ENCODE measurements around the gene SRXN1.

The SRXN1 gene

DNA sequence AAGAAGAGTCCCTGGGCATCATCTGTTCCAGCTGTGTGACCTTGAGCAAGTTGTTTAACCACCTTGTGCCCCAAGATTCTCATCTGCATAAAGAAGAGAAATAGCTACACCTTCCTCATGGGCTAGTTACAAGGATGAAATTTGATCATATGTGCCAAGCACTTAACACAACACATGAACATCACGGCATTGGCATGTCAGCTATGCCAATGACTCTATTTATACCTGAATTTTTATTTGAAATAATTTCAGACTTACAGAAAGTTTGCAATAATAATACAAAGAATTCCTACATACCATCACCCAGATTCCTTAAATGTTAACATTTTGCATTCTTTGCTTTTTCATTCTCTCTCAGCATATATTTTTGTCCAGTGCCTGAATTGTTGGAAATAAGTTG lies 21.9 kb downstream of the SRXN1 start:
- Histone ChIP-seq H3K4me1 (ENCODE audit: low read length) (no peaks in the 10 kb centered on the region), H3K9me3 (replicated peaks; ENCODE audit: insufficient read depth, low read length) (no peaks in the 10 kb centered on the region), H3F3A (ENCODE audit: insufficient read depth, low read length) (no peaks in the 10 kb centered on the region), H3K9me2 (replicated peaks; ENCODE audit: insufficient read depth, low read length) (no peaks in the 10 kb centered on the region), H3K27me3 (replicated peaks; ENCODE audit: insufficient read depth, low read length) (0 out of 2 replicates have a peak, but pooled peaks cover 9% of the 10 kb centered on the region), H3K27ac (ENCODE audit: low read length) (no peak overlapping the region), H3K36me3 (replicated peaks; ENCODE audit: insufficient read depth, low read length) (no peaks in the 10 kb centered on the region), H2AFZ (ENCODE audit: low read length) (no peak overlapping the region), H3K79me2 (ENCODE audit: low read length) (no peaks in the 10 kb centered on the region), H3K4me2 (ENCODE audit: low read depth, low read length) (no peak overlapping the region), H4K20me1 (ENCODE audit: insufficient read depth, low read length) (no peaks in the 10 kb centered on the region), H3K9ac (ENCODE audit: low read length) (no peak overlapping the region), H3K4me3 (ENCODE audit: low read length) (no peak overlapping the region)
- no peak for DNase-seq
- no peak for TF ChIP-seq EZH2phosphoT487 (IDR thresholded peaks at IDR 0.05; ENCODE audit: low read length)
- TF ChIP-seq, protein P1, sequence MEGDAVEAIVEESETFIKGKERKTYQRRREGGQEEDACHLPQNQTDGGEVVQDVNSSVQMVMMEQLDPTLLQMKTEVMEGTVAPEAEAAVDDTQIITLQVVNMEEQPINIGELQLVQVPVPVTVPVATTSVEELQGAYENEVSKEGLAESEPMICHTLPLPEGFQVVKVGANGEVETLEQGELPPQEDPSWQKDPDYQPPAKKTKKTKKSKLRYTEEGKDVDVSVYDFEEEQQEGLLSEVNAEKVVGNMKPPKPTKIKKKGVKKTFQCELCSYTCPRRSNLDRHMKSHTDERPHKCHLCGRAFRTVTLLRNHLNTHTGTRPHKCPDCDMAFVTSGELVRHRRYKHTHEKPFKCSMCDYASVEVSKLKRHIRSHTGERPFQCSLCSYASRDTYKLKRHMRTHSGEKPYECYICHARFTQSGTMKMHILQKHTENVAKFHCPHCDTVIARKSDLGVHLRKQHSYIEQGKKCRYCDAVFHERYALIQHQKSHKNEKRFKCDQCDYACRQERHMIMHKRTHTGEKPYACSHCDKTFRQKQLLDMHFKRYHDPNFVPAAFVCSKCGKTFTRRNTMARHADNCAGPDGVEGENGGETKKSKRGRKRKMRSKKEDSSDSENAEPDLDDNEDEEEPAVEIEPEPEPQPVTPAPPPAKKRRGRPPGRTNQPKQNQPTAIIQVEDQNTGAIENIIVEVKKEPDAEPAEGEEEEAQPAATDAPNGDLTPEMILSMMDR (IDR thresholded peaks at IDR 0.05; ENCODE audit: low read length): no peak
- no peak for TF ChIP-seq EZH2 (optimal IDR thresholded peaks at IDR 0.05; ENCODE audit: low read depth, low read length)

DNA sequence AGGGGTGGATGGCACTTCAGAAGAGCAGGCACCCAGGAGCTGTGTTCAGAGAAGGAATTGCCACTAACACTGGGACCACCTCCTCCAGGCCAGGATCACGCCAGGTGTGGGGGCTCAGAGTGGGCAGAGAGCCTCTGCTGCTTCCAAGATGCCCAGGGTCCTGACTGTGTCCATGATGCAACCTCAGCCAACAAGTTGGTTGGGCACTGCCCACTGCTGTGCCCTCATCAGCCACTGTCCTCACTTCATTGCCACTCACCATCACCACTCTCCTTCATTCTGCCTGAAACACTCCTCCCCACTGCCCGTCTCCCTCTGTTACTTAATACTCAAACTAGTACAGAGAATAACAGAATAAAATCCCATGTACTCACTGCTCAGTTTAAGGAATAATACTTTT lies 26.4 kb downstream of the SRXN1 start:
- Histone ChIP-seq H3K27me3 (replicated peaks; ENCODE audit: insufficient read depth, low read length) (0 out of 2 replicates have a peak, but pooled peaks cover 9% of the 10 kb centered on the region), H2AFZ (ENCODE audit: low read length) (no peak overlapping the region), H3K36me3 (replicated peaks; ENCODE audit: insufficient read depth, low read length) (no peaks in the 10 kb centered on the region), H3F3A (ENCODE audit: insufficient read depth, low read length) (no peaks in the 10 kb centered on the region), H3K9me2 (replicated peaks; ENCODE audit: insufficient read depth, low read length) (no peaks in the 10 kb centered on the region), H3K4me3 (ENCODE audit: low read length) (no peak overlapping the region), H3K4me2 (ENCODE audit: low read depth, low read length) (no peak overlapping the region), H4K20me1 (ENCODE audit: insufficient read depth, low read length) (no peaks in the 10 kb centered on the region), H3K9ac (ENCODE audit: low read length) (no peak overlapping the region), H3K27ac (ENCODE audit: low read length) (no peak overlapping the region), H3K9me3 (replicated peaks; ENCODE audit: insufficient read depth, low read length) (no peaks in the 10 kb centered on the region), H3K4me1 (ENCODE audit: low read length) (no peaks in the 10 kb centered on the region), H3K79me2 (ENCODE audit: low read length) (no peaks in the 10 kb centered on the region)
- no peak for DNase-seq
- no peak for TF ChIP-seq EZH2phosphoT487 (IDR thresholded peaks at IDR 0.05; ENCODE audit: low read length)
- no peak for TF ChIP-seq EZH2 (optimal IDR thresholded peaks at IDR 0.05; ENCODE audit: low read depth, low read length)
- TF ChIP-seq, protein P1 (IDR thresholded peaks at IDR 0.05; ENCODE audit: low read length): no peak

DNA sequence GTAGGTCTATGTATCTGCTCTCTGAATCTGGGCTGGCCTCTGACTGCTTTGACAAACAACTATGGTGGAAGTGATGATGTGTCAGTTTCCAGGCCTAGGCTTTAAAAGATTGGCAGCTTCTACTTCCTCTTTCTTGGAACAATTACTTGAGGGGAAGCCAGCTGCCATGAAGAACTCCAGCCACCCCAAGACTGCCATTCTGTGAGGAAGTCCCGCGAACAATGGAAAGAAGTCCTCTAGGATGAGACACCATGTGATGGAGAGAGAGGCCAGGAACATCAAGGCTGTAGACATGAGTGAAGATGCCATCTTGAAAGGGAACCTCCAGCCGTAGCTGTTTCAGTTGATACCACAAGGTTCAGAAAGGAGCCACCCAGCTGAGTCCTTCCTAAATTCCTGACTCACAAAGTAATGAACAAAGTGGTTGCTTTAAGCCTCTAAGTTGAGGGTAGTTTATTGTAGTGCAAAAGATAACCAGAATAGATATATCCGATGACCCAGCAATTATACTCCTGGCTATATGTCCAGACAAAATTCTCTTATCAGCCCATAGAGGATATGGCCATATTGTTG lies 27.6 kb downstream of the SRXN1 start:
- Histone ChIP-seq H3K4me1 (ENCODE audit: low read length) (no peaks in the 10 kb centered on the region), H3K4me2 (ENCODE audit: low read depth, low read length) (no peak overlapping the region), H3K4me3 (ENCODE audit: low read length) (no peak overlapping the region), H3K27ac (ENCODE audit: low read length) (no peak overlapping the region), H3K9ac (ENCODE audit: low read length) (no peak overlapping the region), H3K9me3 (replicated peaks; ENCODE audit: insufficient read depth, low read length) (no peaks in the 10 kb centered on the region), H3K79me2 (ENCODE audit: low read length) (no peaks in the 10 kb centered on the region), H2AFZ (ENCODE audit: low read length) (no peak overlapping the region), H3F3A (ENCODE audit: insufficient read depth, low read length) (no peaks in the 10 kb centered on the region), H3K9me2 (replicated peaks; ENCODE audit: insufficient read depth, low read length) (no peaks in the 10 kb centered on the region), H3K36me3 (replicated peaks; ENCODE audit: insufficient read depth, low read length) (no peaks in the 10 kb centered on the region), H4K20me1 (ENCODE audit: insufficient read depth, low read length) (no peaks in the 10 kb centered on the region), H3K27me3 (replicated peaks; ENCODE audit: insufficient read depth, low read length) (0 out of 2 replicates have a peak, but pooled peaks cover 9% of the 10 kb centered on the region)
- TF ChIP-seq EZH2 (optimal IDR thresholded peaks at IDR 0.05; ENCODE audit: low read depth, low read length) (no peak), EZH2phosphoT487 (IDR thresholded peaks at IDR 0.05; ENCODE audit: low read length) (no peak)
- no peak for DNase-seq

DNA sequence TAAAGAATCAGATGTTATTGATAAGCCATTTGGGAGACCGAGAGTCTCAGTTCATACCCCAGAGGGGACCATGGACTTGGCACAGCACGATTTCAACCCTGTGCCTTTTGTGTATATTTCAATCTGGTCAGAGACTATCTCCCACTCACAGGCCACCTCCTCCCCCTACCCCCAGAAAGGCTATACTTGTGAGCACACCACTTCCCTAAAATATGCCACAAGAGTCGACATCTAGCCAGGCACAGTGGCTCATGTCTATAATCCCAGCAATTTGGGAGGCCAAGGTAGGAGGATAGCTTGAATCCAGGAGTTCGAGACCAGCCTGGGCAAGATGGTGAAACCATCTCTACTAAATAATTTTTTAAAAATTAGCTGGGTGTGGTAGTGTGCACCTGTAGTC lies 29.3 kb downstream of the SRXN1 start:
- no peak for TF ChIP-seq EZH2 (optimal IDR thresholded peaks at IDR 0.05; ENCODE audit: low read depth, low read length)
- TF ChIP-seq EZH2phosphoT487 (IDR thresholded peaks at IDR 0.05; ENCODE audit: low read length): no peak
- TF ChIP-seq, protein P1 (IDR thresholded peaks at IDR 0.05; ENCODE audit: low read length): no peak
- Histone ChIP-seq H3K27ac (ENCODE audit: low read length) (no peak overlapping the region), H3F3A (ENCODE audit: insufficient read depth, low read length) (no peaks in the 10 kb centered on the region), H3K4me2 (ENCODE audit: low read depth, low read length) (no peak overlapping the region), H3K9me3 (replicated peaks; ENCODE audit: insufficient read depth, low read length) (no peaks in the 10 kb centered on the region), H4K20me1 (ENCODE audit: insufficient read depth, low read length) (no peaks in the 10 kb centered on the region), H3K27me3 (replicated peaks; ENCODE audit: insufficient read depth, low read length) (0 out of 2 replicates have a peak, but pooled peaks cover 9% of the 10 kb centered on the region), H3K36me3 (replicated peaks; ENCODE audit: insufficient read depth, low read length) (no peaks in the 10 kb centered on the region), H3K79me2 (ENCODE audit: low read length) (no peaks in the 10 kb centered on the region), H3K9ac (ENCODE audit: low read length) (no peak overlapping the region), H3K9me2 (replicated peaks; ENCODE audit: insufficient read depth, low read length) (no peaks in the 10 kb centered on the region), H3K4me3 (ENCODE audit: low read length) (no peak overlapping the region), H3K4me1 (ENCODE audit: low read length) (no peaks in the 10 kb centered on the region), H2AFZ (ENCODE audit: low read length) (no peak overlapping the region)
- DNase-seq: no peak

Measured in MM.1S (cell line).